ENCODE data around the gene ACACA. TPM values are rescaled to one million over a fixed set of nuclear protein-coding genes. Genes with fewer than 3 reads are reported as not detected.

ACACA gene
- total RNA-seq, 4 donors from 2014 or later = 30.0 to 69.7 (median 49.9) TPM

DNA sequence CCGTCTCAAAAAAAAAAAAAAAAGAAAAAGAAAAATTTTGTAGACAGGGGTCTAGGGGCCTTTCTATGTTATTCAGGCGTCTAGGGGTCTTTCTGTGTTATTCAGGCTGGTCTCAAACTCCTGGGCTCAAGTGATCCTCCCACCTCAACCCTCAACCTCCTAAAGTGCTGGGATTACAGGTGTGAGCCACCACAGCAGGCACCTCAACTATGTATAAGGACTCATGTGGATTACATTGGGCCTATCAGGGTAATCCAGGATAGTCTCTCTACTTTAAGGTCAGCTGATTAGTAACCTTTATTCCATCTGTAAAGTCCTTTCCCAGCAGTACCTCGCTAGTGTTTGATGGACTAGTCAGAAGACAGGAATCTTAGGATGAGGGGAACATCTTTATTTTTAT is 22.4 kb upstream of the ACACA start:
- 96 to 97% methylated on average over 3 of the region's 3 CpGs for WGBS, 2 donors
- no peak overlapping the region for H3K27ac ChIP-seq

DNA sequence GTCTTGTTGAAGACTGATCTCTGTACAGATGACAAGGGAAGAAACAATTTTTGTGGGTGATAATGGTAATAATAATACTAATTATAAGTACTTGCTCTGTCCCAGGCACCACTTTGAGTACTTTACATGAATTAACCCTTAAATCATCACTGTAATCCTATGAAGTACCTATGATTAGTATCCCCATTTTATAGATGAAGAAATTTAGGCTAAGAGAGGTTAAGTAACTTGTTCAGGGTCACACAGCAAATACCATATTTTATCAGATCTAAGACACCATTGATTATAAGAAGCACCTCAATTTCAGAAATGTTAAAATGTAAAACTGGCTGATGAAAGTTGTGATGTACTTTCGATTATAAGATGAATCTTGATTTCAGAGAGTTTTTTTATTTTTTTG is 18.6 kb upstream of the ACACA start:
- Histone ChIP-seq H3K9me3 (no peaks in the 10 kb centered on the region), H3K4me3 (no peak overlapping the region), H3K27me3 (no peaks in the 10 kb centered on the region), H3K27ac (no peak overlapping the region), H3K36me3 (peaks cover 0 to 89% (median 0%) of the 10 kb centered on the region in 3 donors), H3K4me1 (peaks cover 0 to 7% (median 0%) of the 10 kb centered on the region in 4 donors)
- DNase-seq (ENCODE audit: low spot score in 2 of 2) = no peak
- TF ChIP-seq POLR2A (IDR thresholded peaks at IDR 0.05) = no peak
- TF ChIP-seq EP300 (IDR thresholded peaks at IDR 0.05) = no peak
- TF ChIP-seq, protein P1, sequence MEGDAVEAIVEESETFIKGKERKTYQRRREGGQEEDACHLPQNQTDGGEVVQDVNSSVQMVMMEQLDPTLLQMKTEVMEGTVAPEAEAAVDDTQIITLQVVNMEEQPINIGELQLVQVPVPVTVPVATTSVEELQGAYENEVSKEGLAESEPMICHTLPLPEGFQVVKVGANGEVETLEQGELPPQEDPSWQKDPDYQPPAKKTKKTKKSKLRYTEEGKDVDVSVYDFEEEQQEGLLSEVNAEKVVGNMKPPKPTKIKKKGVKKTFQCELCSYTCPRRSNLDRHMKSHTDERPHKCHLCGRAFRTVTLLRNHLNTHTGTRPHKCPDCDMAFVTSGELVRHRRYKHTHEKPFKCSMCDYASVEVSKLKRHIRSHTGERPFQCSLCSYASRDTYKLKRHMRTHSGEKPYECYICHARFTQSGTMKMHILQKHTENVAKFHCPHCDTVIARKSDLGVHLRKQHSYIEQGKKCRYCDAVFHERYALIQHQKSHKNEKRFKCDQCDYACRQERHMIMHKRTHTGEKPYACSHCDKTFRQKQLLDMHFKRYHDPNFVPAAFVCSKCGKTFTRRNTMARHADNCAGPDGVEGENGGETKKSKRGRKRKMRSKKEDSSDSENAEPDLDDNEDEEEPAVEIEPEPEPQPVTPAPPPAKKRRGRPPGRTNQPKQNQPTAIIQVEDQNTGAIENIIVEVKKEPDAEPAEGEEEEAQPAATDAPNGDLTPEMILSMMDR (IDR thresholded peaks at IDR 0.05) = no peak
- WGBS, 2 donors = 89 to 90% methylated on average over 1 of the region's 1 CpG

More for the DNA sequence above, 22.4 kb upstream of the ACACA start:
- H3K4me3 ChIP-seq = no peak overlapping the region
- no peaks in the 10 kb centered on the region for H3K27me3 ChIP-seq
- H3K4me1 ChIP-seq = peaks cover 0 to 14% (median 0%) of the 10 kb centered on the region in 4 donors
- DNase-seq (ENCODE audit: low spot score in 2 of 2) = no peak
- H3K36me3 ChIP-seq = peaks cover 0 to 73% (median 4%) of the 10 kb centered on the region in 3 donors
- TF ChIP-seq, protein P1 (IDR thresholded peaks at IDR 0.05) = no peak
- no peak for TF ChIP-seq POLR2A (IDR thresholded peaks at IDR 0.05)
- TF ChIP-seq EP300 (IDR thresholded peaks at IDR 0.05) = no peak
- H3K9me3 ChIP-seq = no peaks in the 10 kb centered on the region

DNA sequence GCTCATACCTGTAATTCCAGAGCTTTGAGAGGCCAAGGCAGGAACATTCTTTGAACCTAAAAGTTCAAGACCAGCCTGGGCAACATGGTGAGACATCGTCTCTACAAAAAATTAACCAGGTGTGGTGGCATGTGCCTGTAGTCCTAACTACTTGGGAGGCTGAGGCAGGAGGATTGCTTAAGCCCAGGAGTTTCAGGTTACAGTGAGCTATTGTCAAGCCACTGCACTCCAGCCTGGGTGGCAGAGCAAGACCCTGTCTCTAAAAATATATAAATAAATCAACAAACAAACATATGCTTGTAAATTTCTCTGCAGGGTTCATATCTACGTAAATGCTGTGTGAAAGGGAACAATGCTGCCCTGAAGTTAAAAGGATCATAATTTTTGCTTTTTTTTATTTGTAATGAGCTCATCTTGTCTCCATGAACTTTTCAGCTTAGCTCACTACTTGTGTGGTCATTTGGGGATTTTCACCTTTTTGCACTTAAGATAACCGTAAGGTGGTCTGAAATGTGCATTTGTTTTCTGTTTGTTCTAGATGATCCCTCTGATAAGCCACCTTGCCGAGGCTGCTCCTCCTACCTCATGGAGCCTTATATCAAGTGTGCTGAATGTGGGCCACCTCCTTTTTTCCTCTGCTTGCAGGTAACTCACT is 16.5 kb upstream of the ACACA start:
- no peak for DNase-seq (ENCODE audit: low spot score in 2 of 2)
- Histone ChIP-seq H3K27ac (no peak overlapping the region), H3K9me3 (no peaks in the 10 kb centered on the region), H3K4me1 (no peaks in the 10 kb centered on the region), H3K27me3 (no peaks in the 10 kb centered on the region), H3K36me3 (peaks cover 0 to 91% (median 0%) of the 10 kb centered on the region in 3 donors), H3K4me3 (no peak overlapping the region)
- WGBS, 2 donors = 88 to 91% methylated on average over 4 of the region's 4 CpGs
- TF ChIP-seq, protein P1 (IDR thresholded peaks at IDR 0.05) = no peak
- TF ChIP-seq EP300 (IDR thresholded peaks at IDR 0.05) (no peak), POLR2A (IDR thresholded peaks at IDR 0.05) (no peak)

DNA sequence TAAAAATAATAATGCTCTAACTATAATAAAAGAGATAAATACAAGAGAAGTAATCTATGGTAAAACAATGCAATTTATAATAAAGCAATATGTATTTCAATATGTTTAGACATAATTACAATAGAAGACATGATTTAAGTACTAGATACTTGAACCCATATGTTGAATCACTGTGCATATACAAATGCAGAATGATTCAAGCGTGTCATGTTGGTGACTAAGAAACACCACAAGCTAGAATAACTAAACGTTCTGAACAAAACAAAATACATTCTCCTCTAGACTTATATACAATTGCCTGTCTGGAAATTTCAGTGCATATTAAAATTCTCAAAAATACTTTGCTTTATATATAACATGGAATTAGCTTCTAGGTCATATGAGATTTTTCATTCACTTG is 11.2 kb upstream of the ACACA start:
- peaks cover 0 to 6% (median 0%) of the 10 kb centered on the region in 4 donors for H3K4me1 ChIP-seq
- H3K36me3 ChIP-seq = peaks cover 0 to 86% (median 0%) of the 10 kb centered on the region in 3 donors
- TF ChIP-seq POLR2A (IDR thresholded peaks at IDR 0.05) = no peak
- TF ChIP-seq, protein P1 (IDR thresholded peaks at IDR 0.05) = no peak
- no peak for TF ChIP-seq EP300 (IDR thresholded peaks at IDR 0.05)
- WGBS, 2 donors = 77 to 80% methylated on average over 2 of the region's 2 CpGs
- DNase-seq (ENCODE audit: low spot score in 2 of 2) = no peak
- no peak overlapping the region for H3K27ac ChIP-seq
- no peaks in the 10 kb centered on the region for H3K27me3 ChIP-seq
- no peak overlapping the region for H3K4me3 ChIP-seq
- no peaks in the 10 kb centered on the region for H3K9me3 ChIP-seq

DNA sequence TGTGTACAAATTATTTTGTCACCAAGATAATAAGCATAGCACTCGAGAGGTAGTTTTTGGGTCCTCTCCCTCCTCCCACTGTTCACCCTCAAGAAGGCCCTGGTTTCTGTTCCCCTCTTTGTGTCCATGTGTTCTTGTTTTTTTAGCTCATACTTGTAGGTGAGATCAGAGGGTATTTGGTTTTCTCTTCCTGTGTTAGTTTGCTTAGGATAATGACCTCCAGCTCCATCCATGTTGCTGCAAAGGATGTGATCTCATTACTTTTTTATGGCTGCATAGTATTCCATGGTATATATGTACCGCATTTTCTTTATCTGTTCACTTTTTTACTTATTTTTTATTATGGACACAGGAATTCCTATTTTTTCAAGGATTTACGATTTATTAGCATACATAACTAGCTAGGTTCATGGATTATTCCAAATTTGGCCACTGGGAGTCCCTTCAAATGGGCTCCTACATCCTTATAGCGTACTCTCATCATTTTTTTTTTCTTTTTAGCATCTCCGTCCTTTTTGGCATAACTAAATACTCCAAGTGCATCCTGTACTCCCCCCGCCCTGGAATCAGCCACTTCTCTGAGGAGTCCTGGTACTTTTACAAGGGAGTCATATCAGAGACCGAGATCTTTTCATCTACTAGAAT is 7.4 kb upstream of the ACACA start:
- H3K27ac ChIP-seq = no peak overlapping the region
- H3K27me3 ChIP-seq = no peaks in the 10 kb centered on the region
- no peak overlapping the region for H3K4me3 ChIP-seq
- no peak for TF ChIP-seq POLR2A (IDR thresholded peaks at IDR 0.05)
- H3K36me3 ChIP-seq = peaks cover 0 to 72% (median 0%) of the 10 kb centered on the region in 3 donors
- no peak for DNase-seq (ENCODE audit: low spot score in 2 of 2)
- 90 to 92% methylated on average over 7 of the region's 7 CpGs for WGBS, 2 donors
- no peaks in the 10 kb centered on the region for H3K9me3 ChIP-seq
- H3K4me1 ChIP-seq = peaks cover 0 to 7% (median 0%) of the 10 kb centered on the region in 4 donors

Data from tibial nerve (tissue), 4 donors.